ENCODE data around the gene DCC.
A peak's percentile ranks its signal among the peaks of the same experiment; 100 is the strongest.

DCC gene

DNA sequence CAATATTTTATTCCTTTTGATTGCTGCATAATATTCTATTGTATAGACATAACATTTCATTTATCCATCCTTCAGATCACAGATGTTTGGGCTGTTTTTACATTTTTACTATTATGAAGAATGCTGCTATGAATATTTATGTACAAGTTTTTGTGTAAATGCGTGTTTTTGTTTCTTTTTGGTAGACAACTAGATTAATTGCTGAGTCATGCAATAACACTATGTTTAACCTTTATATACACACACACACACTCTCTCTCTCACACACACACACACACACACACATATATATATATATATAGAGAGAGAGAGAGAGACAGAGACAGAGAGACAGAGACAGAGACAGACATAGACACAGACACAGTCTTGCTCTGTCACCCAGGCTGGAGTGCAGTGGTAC is 926.9 kb downstream of the DCC start:
- no peak for DNase-seq

- no peak for DNase-seq
Observed at GRCh38 chr18:53268455-53268854, 928.5 kb downstream of the DCC start.

GRCh38 chr18:53281406-53281805 is 941.4 kb downstream of the DCC start:
- no peak for DNase-seq

DNA sequence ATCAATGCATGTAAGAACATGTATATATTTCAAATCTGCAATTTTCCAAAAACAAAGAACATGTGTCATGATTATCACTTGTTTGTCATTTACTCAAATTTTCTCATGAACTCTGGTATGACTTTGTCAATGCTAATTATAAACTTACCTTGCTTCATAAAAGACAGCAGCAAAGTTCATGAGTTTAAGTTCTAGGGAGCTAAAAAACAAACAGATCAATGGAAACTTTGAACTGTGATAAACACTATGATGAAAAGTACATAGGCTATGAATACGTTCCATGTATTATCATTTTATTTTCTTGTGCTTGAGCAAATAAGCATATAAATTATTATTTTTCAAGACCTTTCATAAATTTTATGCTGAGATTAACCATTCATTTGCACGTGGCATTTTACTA is 943.7 kb downstream of the DCC start:
- DNase-seq, result no peak

DNA sequence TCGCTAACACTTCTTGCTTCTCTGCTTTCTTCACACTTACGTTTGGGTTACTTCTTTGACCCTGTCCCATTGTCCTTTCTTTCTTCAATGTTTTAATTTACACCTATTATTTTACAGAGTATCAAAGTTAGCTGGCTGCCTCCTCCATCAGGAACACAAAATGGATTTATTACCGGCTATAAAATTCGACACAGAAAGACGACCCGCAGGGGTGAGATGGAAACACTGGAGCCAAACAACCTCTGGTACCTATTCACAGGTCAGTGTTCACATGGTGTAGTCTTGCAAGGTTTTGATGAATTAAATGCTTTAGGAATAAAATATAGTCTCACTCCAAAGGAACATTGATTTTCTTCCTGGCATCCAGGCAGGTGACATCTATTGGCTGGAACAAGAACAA is 965.5 kb downstream of the DCC start:
- no peak for DNase-seq

DNA sequence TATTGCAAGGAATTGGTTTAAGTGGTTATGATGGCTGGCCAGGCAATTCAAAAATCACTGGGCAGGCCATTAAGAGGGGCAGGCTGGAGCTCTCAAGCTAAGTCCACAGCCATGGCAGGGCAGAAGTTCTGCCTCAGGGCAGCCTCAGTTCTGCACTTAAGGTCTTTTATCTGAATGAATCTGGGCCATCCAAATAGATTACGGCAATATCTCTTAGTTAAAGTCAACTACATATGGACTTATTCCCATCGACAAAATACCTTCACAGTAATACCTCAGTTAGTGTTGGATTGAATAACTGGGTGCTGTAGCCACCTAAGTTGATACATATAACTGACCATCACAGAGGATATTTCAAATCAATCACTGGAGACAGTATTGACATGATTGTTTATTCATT is 979.6 kb downstream of the DCC start:
- no peak for DNase-seq

- DNase-seq, result no peak
Observed at GRCh38 chr18:53322163-53322562, 982.2 kb downstream of the DCC start.

GRCh38 chr18:53324353-53324752 is 984.4 kb downstream of the DCC start:
- DNase-seq, result no peak

GRCh38 chr18:53360501-53361443 is 1020.8 kb downstream of the DCC start:
- DNase-seq, result no peak

DNA sequence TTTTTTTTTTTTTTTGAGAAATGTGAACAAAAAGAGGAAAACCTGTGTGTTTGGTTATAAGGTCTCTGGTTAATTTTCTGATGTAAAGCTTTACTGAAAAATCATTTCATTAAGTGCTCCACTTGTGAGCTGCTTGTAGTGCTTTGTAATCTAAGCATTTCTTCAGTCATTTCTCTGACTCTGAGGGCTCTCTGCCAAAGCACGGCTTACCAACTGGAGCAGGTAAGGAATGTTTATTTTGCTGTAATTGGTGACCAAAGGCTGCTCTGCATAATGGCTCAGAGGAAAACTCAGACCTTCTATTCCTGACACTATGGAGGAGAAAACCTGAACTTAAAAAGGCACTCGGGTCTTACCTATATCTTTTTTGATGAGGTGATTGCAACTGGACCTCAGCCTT is 1035.6 kb downstream of the DCC start:
- peak; percentile 77 for DNase-seq

GRCh38 chr18:53380063-53380639 is 1040.2 kb downstream of the DCC start:
- peak; percentile 31 for DNase-seq

- no peak for DNase-seq
Observed at GRCh38 chr18:53382870-53383269, 1042.9 kb downstream of the DCC start.

- no peak for DNase-seq
Observed at GRCh38 chr18:53385889-53386288, 1045.9 kb downstream of the DCC start.

GRCh38 chr18:53387581-53387980 is 1047.6 kb downstream of the DCC start:
- DNase-seq, result no peak

GRCh38 chr18:53402670-53403069 is 1062.7 kb downstream of the DCC start:
- peak; percentile 6 for DNase-seq

DNA sequence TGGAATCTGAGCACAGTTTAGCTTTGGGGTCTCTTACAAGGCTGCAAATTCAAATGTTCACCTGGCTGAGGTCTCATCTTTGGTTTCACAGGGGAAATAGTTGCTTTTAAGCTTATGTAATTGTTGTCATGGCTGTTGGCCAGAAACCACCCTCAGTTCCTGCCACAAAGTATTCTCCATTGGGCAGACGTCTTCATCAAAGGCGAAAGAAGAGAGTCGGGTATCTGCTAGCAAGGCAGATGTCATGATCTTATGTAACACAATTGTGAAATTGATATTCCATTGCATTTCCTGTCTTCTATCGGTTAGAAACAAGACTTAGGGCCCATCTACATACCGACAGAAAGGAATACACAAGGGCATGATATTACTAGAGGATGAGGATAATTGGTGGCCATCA is 1068.3 kb downstream of the DCC start:
- DNase-seq, result no peak

DNA sequence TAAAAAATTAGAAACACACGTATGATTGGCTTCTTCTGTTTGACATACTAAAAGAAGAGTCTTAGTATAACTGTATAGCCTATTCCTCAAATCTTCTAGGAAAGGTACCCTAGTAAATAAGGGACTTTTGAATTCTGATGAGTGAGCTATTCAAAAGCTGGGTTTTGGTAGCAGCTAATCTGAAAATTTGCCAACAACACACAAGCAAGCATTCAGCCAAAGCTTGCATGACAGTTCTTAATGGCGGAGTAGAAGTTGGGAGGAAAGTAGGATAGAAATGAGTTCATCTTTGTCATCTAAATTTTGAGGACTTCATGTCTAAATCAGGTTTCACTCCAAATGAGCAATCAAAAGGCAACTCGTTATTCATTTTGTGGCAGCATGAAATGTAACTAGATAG is 1071.5 kb downstream of the DCC start:
- DNase-seq, result no peak

DNA sequence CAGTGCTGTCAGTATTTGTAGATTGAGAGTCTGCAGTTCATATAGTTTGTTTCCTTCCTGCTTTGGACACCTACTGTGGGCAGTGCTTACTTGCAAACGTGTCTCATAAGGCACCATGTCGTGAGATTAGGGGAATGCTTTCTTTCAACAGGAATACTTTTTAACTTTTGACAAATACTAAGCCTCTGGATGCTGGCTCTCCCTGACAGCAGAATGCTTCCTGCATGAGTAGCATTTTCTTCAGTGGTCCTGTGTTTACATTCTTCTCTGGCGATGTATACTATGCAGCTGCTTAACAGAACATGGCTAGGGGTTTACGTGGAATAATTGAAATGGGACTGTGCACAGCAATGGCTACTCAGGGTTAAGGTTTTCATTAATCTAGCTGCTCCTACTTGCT is 1077.0 kb downstream of the DCC start:
- DNase-seq, result no peak

GRCh38 chr18:53421869-53422268 is 1081.9 kb downstream of the DCC start:
- no peak for DNase-seq

DNA sequence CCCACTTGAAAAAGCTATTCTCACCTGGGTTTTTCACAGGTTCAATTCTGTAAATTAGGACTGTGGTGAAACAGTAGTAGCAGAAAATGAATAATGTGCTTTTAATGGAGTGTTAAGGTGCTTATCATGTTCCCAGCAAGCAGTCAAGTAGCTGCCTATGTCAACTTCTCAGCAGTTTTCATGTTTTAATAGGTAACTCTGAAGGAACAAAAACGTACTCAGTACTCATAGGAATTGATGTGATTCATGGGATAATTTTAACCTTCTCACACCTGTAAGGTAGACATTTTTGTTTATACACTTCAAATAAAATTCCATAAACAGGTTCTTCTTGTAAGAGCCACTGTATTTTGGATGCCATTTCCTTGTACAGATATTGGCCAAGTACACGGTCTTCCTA is 1082.9 kb downstream of the DCC start:
- DNase-seq, result peak; percentile 72

DNA sequence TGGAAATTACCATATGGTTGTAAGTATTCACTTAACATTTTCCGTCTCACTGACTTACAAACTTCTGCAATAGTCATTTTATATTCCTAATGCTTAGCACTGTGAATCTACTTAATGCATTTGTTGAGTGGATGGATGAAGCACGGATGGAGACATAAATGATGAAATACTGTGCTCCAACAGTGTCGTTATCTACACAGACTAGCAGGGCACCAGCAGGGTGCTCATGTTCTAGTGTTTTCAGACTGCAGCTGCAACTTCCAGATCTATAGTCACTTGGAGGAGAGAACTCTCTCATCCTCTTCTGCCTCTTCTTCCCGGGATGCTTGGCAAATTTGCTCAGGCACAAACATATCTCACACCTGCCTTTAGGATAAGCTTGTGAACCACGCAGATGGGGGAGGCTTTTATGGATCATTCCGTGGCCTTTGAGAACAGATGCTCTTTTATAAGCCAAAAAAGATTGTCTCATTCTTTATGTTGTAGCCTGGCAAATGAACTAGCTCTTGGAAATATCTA is 1086.7 kb downstream of the DCC start:
- no peak for DNase-seq

GRCh38 chr18:53441761-53442414 is 1101.9 kb downstream of the DCC start:
- DNase-seq, result peak; percentile 30

DNA sequence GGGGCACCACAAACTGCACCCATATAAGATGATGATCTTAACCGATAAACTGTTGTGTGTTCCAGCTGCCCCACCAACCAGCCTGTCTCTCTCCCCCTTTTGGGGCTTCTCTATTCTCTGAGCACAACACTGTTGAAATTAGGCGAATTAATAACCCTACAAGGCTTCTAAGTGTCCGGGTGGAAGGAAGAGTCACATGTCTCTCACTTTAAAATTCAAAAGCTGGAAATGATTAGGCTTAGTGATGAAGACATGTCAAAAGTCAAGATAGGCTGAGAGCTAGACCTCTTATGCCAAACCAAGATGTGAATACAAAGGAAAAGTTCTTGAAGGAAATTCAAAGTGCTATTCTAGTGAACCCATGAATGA is 1102.4 kb downstream of the DCC start:
- DNase-seq, result no peak

DNA sequence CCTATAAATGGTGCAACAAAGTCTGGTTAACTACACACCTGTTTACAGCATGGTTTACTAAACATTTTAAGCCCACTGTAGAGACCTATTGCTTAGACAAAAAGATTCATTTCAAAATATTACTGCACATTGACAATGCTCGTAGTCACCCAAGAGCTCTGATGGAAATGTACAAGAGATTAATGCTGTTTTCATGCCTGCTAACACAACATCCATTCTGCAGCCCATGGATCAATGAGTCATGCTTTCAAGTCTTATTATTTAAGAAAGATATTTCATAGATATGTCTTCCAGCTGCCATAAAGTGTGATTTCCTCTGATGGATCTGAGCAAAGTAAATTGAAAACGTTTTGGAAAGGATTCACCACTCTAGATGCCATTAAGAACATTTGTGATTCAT is 1103.3 kb downstream of the DCC start:
- DNase-seq, result no peak
